Ishikawa (cell line): ENCODE data around the gene CERS6.

ENCODE experiments used
- EP300 ChIP-seq: IDR thresholded peaks from 2 replicates; pipeline ENCODE4 v1.6.1; 2012; ENCODE audit warnings: borderline replicate concordance
- NFIC ChIP-seq: IDR thresholded peaks from 2 replicates; pipeline ENCODE4 v1.6.1; 2012
- REST ChIP-seq: IDR thresholded peaks from 2 replicates; pipeline ENCODE4 v1.6.1; 2012; ENCODE audit warnings: low read depth, mild to moderate bottlenecking
- TAF1 ChIP-seq: IDR thresholded peaks from 2 replicates; pipeline ENCODE4 v1.6.1; 2012; ENCODE audit warnings: low read depth, mild to moderate bottlenecking
- YY1 ChIP-seq: IDR thresholded peaks from 2 replicates; pipeline ENCODE4 v1.6.1; 2012; ENCODE audit warnings: low read depth
- ZBTB7A ChIP-seq: IDR thresholded peaks from 2 replicates; pipeline ENCODE4 v1.6.1; 2012; ENCODE audit warnings: low read depth

GRCh38 chr2:168641636-168642035 is 185.6 kb downstream of the CERS6 start:
- TF ChIP-seq EP300 = no peak
- no peak for TF ChIP-seq TAF1
- no peak for TF ChIP-seq YY1
- no peak for TF ChIP-seq ZBTB7A
- TF ChIP-seq REST = no peak
- no peak for TF ChIP-seq NFIC
